ENCODE data around the gene SPTLC3. TPM values are rescaled to one million over a fixed set of nuclear protein-coding genes. Genes with fewer than 3 reads are reported as not detected.

SPTLC3 gene
- total RNA-seq, 3 donors from 2014 or later: 7.7 to 11.1 (median 7.9) TPM

GRCh38 chr20:13119583-13119982, 110.8 kb downstream of the SPTLC3 start:
- intact Hi-C loops (cut with DNase I; ENCODE audit: low total_unique reads): loop anchor here (10.0 kb wide), 1 partner anchor 655 kb away; no protein-coding TSS in a partner anchor
- TF ChIP-seq POLR2AphosphoS5 (IDR thresholded peaks at IDR 0.05): peak in 1 of 3 donors; percentile 9
- TF ChIP-seq CTCF (IDR thresholded peaks at IDR 0.05): peak; percentile 84 to 93 (median 91)
- no peak for TF ChIP-seq POLR2A (IDR thresholded peaks at IDR 0.05)
- Histone ChIP-seq H3K4me1 (no peaks in the 10 kb centered on the region), H3K4me3 (no peak overlapping the region), H3K27ac (no peak overlapping the region), H3K27me3 (no peaks in the 10 kb centered on the region), H3K36me3 (no peaks in the 10 kb centered on the region), H3K9me3 (no peaks in the 10 kb centered on the region)
- peak in 1 of 2 donors; percentile 24 for DNase-seq (ENCODE audit: low spot score in 2 of 2)

GRCh38 chr20:13120471-13120870, 111.7 kb downstream of the SPTLC3 start:
- Histone ChIP-seq H3K4me3 (no peak overlapping the region), H3K4me1 (no peaks in the 10 kb centered on the region), H3K9me3 (no peaks in the 10 kb centered on the region), H3K27me3 (no peaks in the 10 kb centered on the region), H3K36me3 (no peaks in the 10 kb centered on the region), H3K27ac (no peak overlapping the region)
- DNase-seq (ENCODE audit: low spot score in 2 of 2): no peak
- TF ChIP-seq CTCF (IDR thresholded peaks at IDR 0.05) (no peak), POLR2AphosphoS5 (IDR thresholded peaks at IDR 0.05) (no peak), POLR2A (IDR thresholded peaks at IDR 0.05) (no peak)
- intact Hi-C loops (cut with DNase I; ENCODE audit: low total_unique reads): loop anchor here (2.0 kb wide), 1 partner anchor 26 kb away; no protein-coding TSS in a partner anchor

DNA sequence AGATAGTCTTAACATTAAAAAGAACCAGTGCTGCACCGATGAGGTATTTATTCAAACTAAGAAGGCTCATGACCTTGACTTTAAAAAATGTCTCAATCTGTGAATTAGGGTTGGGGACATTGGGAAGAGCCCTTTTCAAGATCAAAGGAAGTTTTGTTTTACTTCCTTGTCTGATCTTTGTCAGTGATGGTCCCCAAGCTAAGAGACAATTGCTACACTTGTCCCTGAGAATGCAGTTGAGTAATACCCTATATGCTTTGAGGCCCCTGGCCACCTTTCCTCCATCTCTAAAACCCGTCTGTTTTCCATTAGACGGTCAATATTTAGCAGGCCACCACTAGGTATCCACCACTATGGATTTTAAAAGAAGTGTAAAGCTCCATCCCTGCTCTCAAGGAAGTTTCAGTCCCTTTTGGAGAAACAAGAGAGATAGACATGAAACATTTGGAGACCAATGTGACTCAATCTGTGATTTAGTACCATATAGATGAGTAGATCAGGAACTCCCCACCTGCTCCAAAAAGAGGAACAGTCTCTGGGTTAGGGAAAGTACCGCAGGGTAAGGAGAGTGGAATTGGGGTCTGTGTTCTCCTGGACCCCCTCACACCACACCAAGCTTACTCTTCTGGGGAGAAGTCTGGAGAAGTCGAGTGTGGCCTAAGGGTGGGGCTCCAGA, 113.2 kb downstream of the SPTLC3 start:
- Histone ChIP-seq H3K27me3 (no peaks in the 10 kb centered on the region), H3K36me3 (no peaks in the 10 kb centered on the region), H3K4me1 (no peaks in the 10 kb centered on the region), H3K9me3 (no peaks in the 10 kb centered on the region), H3K4me3 (no peak overlapping the region), H3K27ac (no peak overlapping the region)
- intact Hi-C loops (cut with DNase I; ENCODE audit: low total_unique reads): loop anchor here (2.0 kb wide), 1 partner anchor 27 kb away; no protein-coding TSS in a partner anchor
- TF ChIP-seq POLR2AphosphoS5 (IDR thresholded peaks at IDR 0.05): no peak
- TF ChIP-seq POLR2A (IDR thresholded peaks at IDR 0.05): no peak
- no peak for TF ChIP-seq CTCF (IDR thresholded peaks at IDR 0.05)
- DNase-seq (ENCODE audit: low spot score in 2 of 2): no peak

DNA sequence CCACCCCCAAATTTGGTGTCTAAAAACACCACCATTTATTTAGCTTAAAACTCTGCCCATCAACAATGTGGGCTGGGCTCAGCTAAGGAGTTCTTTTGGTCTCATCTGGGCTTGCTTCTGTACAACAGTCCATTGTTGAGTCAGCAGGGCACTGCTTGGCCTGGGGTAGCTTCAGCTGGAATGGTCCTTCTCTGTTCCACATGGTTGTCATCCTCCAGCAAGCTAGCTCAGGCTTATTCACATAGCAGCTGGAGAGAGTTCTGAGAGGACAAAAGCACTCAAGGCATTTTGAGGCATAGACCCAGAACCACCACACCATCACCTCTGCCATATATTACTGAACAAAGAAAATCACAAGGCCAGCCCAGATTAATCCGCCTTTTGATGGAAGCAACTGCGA, 116.7 kb downstream of the SPTLC3 start:
- H3K27me3 ChIP-seq: no peaks in the 10 kb centered on the region
- no peaks in the 10 kb centered on the region for H3K36me3 ChIP-seq
- no peak for DNase-seq (ENCODE audit: low spot score in 2 of 2)
- peaks cover 0 to 8% of the 10 kb centered on the region in 2 donors for H3K9me3 ChIP-seq
- no peak overlapping the region for H3K27ac ChIP-seq
- TF ChIP-seq POLR2AphosphoS5 (IDR thresholded peaks at IDR 0.05) (no peak), CTCF (IDR thresholded peaks at IDR 0.05) (no peak), POLR2A (IDR thresholded peaks at IDR 0.05) (no peak)
- no peak overlapping the region for H3K4me3 ChIP-seq
- intact Hi-C loops (cut with DNase I; ENCODE audit: low total_unique reads): no loop called here
- no peaks in the 10 kb centered on the region for H3K4me1 ChIP-seq

DNA sequence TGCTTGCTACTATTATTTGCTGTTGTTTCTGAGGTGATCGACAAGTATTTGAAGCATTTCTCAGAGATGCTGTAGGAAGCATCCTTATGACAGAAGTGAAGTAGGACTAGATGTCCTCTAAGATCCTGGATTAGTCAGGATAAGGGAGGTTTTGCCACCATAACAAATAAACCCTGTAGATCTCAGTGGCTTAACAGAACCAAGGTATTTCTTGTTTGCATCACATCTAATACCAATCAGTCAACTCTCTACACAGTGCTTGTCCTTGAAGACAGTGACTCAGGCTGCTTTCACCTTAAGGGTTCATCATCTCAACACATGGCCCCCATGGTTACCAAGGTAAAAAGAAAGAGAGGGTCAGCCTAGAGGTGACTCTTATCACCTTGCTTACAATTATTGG, 119.4 kb downstream of the SPTLC3 start:
- intact Hi-C loops (cut with DNase I; ENCODE audit: low total_unique reads): no loop called here
- no peaks in the 10 kb centered on the region for H3K27me3 ChIP-seq
- peaks cover 0 to 8% of the 10 kb centered on the region in 2 donors for H3K9me3 ChIP-seq
- DNase-seq (ENCODE audit: low spot score in 2 of 2): no peak
- no peaks in the 10 kb centered on the region for H3K36me3 ChIP-seq
- H3K4me3 ChIP-seq: no peak overlapping the region
- H3K27ac ChIP-seq: no peak overlapping the region
- TF ChIP-seq POLR2AphosphoS5 (IDR thresholded peaks at IDR 0.05) (no peak), POLR2A (IDR thresholded peaks at IDR 0.05) (no peak), CTCF (IDR thresholded peaks at IDR 0.05) (no peak)
- H3K4me1 ChIP-seq: no peaks in the 10 kb centered on the region

Measured in breast epithelium (tissue), 4 donors.